AG04449 (cell line): ENCODE results near the gene TACR1.
"Not testable (repeated sequence)": the region's sequence is repeated elsewhere in the genome, so short reads cannot be mapped to it uniquely, and the experiment has no call there.

Experiments
- CTCF ChIA-PET: fragments of 350-600 bp; formaldehyde crosslinking; extraction: SDS; loops from one replicate; lab custom pipeline; 2021; ENCODE audit warnings: antibody characterized with exemption; lab: Yijun Ruan, JAX
- POLR2A ChIA-PET: fragments of 400-600, 350-600 bp; formaldehyde crosslinking; extraction: SDS; loops from one replicate; lab custom pipeline; 2020; ENCODE audit warnings: antibody characterized with exemption, inconsistent platforms; lab: Yijun Ruan, JAX
- DNase-seq: peaks from one replicate; pipeline ENCODE4 v3.0.0-alpha.2; 2010; ENCODE audit warnings: low read depth, low spot score
- H3K4me3 ChIP-seq: 2 replicates; pipeline ENCODE4 v1.5.1; 2011; ENCODE audit warnings: low read depth, mild to moderate bottlenecking, control low read depth, low read length
- TF ChIP-seq, protein P1 (sequence below): IDR thresholded peaks from one replicate; pipeline ENCODE4 v1.5.1; 2011; ENCODE audit warnings: mild to moderate bottlenecking, moderate library complexity, low read length, control low read depth, inconsistent platforms; ENCODE audit not compliant: insufficient read depth; ENCODE audit errors: missing control alignments

TACR1 gene, protein sequence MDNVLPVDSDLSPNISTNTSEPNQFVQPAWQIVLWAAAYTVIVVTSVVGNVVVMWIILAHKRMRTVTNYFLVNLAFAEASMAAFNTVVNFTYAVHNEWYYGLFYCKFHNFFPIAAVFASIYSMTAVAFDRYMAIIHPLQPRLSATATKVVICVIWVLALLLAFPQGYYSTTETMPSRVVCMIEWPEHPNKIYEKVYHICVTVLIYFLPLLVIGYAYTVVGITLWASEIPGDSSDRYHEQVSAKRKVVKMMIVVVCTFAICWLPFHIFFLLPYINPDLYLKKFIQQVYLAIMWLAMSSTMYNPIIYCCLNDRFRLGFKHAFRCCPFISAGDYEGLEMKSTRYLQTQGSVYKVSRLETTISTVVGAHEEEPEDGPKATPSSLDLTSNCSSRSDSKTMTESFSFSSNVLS

DNA sequence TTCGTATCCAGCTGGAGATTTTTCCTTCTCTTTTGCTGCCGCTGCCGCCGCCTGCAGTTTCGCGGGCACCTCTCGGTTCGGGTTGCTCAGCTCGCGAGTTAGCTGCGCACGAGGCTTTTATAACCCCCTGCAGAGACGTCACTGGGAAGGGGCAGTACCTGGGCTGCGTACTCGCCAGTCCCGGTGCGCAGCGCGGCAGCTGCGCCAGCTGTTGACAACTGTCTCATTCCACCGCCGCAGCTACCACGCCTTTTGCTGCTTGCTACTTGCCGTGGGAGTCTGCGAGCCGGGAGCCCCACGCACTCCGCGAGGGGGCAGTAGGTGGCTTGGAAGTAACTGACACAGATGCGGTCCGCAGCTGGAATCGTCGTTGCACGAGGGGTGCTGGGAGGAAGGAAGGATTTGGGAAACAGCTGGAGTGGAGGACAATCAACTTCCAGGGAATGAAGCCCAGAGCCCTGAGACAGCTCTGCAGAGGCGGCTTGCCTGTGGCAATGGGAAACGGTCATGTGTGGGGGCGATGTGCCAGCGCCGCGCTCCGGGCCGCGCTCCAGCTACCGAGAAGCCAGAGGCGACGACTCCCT, at the start of gene TACR1:
TACR1 (minus strand) TSS at position 93 of the 584 bp plus-strand sequence. CDS start 586 bp downstream, outside the sequence.
- TF ChIP-seq, protein P1, sequence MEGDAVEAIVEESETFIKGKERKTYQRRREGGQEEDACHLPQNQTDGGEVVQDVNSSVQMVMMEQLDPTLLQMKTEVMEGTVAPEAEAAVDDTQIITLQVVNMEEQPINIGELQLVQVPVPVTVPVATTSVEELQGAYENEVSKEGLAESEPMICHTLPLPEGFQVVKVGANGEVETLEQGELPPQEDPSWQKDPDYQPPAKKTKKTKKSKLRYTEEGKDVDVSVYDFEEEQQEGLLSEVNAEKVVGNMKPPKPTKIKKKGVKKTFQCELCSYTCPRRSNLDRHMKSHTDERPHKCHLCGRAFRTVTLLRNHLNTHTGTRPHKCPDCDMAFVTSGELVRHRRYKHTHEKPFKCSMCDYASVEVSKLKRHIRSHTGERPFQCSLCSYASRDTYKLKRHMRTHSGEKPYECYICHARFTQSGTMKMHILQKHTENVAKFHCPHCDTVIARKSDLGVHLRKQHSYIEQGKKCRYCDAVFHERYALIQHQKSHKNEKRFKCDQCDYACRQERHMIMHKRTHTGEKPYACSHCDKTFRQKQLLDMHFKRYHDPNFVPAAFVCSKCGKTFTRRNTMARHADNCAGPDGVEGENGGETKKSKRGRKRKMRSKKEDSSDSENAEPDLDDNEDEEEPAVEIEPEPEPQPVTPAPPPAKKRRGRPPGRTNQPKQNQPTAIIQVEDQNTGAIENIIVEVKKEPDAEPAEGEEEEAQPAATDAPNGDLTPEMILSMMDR, result peak; percentile 90
- ChIA-PET CTCF (interaction anchor here (0.6 to 3.1 kb wide), 48 partner anchors 10 to 428 kb away, joined by 3 to 32 read pairs (median 4); no protein-coding TSS in a partner anchor), POLR2A (interaction anchor here (0.6 kb wide), 1 partner anchor 668 kb away, joined by 3 read pairs; no protein-coding TSS in a partner anchor)
- peak within 1 kb of the TSS; percentile 58 for H3K4me3 ChIP-seq
- DNase-seq, result no peak

DNA sequence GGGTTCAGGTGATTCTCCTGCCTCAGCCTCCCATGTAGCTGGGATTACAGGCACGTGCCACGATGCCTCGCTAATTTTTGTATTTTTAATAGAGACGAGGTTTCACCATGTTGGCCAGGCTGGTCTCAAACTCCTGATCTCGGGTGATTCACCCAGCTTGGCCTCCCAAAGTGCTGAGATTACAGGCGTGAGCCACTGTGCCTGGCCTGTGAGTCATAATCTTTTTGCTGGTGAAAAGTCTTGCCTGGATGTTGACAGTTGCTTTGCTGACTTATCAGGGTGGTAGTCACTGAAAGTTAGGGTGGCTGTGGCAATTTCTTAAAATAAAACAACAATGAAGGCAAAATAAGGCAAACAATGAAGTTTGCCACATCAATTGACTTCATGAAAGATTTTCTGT, 49.3 kb upstream of the TACR1 start:
- POLR2A ChIA-PET, H3K4me3 ChIP-seq, DNase-seq, CTCF ChIA-PET: not testable (repeated sequence)

DNA sequence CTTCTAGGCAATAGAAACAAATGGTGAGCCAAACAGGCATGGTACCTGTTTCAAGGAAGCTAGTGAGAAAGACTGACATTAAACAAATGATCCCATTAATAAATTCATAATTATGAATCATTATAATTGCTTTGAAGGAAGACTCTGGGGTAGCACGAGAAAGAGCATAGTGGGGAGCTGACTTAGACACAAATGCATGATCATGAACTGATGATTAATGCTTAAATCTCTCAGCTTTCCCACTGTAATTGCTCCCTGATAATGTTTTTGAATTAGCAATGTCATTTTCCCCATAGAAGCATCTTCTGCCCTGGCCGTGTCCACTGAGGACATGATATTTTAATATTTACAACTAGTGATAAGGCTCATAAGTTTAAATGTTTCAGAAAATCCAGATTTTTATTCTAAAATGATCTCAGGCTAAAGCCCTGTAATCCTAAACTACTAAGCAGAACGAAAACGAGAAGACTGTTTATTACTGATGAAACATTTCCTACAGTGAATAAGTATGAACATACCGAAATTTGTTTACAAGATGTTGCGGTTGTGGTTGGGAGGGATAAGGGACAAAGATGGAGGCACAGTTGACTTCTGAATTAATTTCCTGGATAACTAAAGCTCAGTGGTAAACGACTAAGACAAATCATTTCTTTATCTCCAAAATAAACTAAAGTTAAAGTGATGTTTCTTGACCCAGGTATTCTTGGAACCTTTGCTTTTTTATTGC, 47.3 kb upstream of the TACR1 start:
- H3K4me3 ChIP-seq, result no peak overlapping the region
- DNase-seq, result no peak
- POLR2A ChIA-PET, result no interaction called here
- CTCF ChIA-PET, result interaction anchor here (0.9 kb wide), 1 partner anchor 89 kb away, joined by 3 read pairs; no protein-coding TSS in a partner anchor
- TF ChIP-seq, protein P1, result no peak

DNA sequence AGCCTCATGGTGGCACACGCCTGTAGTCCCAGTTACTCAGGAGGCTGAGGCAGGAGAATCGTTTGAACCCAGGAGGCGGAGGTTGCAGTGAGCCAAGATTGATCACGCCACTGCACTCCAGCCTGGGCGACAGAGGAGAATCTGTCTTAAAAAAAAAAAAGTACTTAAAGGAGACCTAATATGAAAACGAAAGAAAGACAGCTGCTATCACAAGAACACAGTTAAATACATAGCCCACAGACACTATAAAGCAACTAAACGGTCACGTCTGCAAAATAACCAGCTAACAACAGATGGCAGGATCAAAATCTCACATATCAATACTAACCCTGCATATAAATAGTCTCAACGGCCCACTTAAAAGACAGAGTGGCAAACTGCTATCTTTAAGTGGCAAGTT, 43.9 kb upstream of the TACR1 start:
- POLR2A ChIA-PET, result no interaction called here
- DNase-seq, result no peak
- CTCF ChIA-PET, result interaction anchor here (1.0 to 2.7 kb wide), 4 partner anchors 11 to 52 kb away, joined by 3 to 13 read pairs (median 3); partner anchors contain the start of gene TACR1
- H3K4me3 ChIP-seq, result no peak overlapping the region
- TF ChIP-seq, protein P1, result no peak

DNA sequence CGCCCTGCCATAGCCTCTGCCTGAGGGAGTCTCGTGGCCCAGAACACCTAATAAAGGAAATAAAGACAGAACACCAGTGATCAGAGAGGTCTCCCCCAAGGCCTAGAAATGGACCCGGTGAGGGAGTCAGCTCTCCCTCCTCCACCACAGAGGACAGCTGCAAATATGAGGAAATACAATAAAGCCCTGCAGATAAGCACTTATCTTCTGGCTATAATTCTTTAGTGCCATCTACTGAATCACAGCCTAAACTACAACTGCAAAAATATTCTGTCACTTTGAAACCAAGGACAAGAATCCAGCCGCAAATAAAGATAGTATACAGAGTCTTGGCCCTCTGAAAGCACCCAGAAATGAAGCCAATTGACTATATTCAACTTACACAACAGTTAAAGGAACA, 42.4 kb upstream of the TACR1 start:
- no peak for DNase-seq
- ChIA-PET CTCF (interaction anchor here (1.0 to 2.7 kb wide), 4 partner anchors 42 to 527 kb away, joined by 3 to 13 read pairs (median 4); partner anchors contain the start of gene TACR1), POLR2A (no interaction called here)
- H3K4me3 ChIP-seq, result no peak overlapping the region
- TF ChIP-seq, protein P1, result no peak

DNA sequence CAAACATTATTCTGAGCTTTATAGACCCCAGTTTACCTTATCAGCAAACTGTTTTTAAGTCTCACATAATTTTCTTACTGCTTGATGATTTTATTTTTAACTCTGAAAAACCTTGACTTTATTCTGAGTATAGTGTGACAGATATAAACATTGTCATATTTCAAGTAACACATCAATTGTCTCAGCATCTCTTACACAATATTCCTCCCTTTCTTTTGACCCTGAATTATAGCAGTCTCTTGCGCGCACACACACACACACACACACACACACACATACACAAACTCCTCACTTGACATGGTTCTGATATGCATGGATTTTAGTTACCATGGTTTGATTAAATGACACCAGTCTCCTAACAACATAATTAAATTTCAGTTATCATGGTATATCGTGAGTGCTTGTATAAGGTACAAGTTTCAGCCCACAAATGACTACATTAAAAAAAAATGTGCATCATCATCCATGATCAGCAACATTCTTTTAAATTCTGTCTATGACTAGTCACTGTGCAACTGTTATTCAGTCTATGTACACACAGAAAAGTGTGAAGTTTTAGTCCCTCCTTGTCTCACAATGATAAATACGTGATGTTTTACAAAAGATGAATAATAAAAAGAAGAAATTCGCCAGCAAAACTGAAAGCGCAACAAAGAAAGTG, 39.5 kb upstream of the TACR1 start:
- no peak overlapping the region for H3K4me3 ChIP-seq
- TF ChIP-seq, protein P1, result no peak
- DNase-seq, result peak; percentile 63
- CTCF ChIA-PET, result no interaction called here
- POLR2A ChIA-PET, result no interaction called here
